ENCODE measurements around the gene TBX1.

DNA sequence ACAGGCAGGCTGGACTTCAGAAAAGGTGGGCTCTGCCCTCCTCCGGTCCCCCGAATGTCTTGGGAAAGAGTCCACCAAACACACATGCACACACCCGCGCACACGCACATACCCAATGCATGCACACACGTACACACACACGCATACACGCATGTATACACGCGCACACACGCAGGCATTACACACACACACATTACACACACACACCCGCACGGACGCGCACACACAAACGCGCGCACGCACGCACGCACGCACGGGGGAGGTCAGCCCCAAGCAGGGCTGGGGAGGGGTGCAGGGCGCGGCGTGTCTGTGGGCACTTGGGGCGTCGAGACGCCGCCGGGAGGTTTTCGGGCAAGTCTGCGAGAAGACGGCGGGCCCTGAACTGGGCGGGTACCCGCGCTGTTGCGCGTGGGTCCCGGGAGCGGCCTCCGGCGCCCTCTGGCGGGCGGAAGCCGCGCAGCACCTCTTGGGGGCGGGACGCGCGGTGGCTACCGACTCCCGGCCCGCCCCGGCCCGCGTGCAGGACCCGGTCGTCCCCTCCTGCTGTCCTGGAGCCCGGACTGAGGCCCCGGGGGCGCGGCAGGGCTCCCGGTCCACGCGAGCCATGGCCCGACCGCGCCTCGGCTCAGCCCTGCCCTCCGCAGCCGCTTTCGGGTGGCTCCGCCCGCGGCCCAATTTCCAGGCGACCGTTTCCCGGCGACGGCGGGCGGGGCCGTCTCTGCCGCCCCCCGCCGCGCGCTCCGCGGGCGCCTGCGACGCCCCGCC lies 42.7 kb upstream of the TBX1 start:
- TF ChIP-seq CTCF (IDR thresholded peaks at IDR 0.05): peak; percentile 43 to 99 (median 98)
- no peak for TF ChIP-seq POLR2A (IDR thresholded peaks at IDR 0.05)
